HG03280 (cell line): ENCODE data around the gene FBN1.

ENCODE experiments used
- ATAC-seq: cut with Tn5 transposase; IDR thresholded peaks from one replicate; pipeline ENCODE4 v1.9.1; 2021; ENCODE audit warnings: mild to moderate bottlenecking, moderate library complexity; ENCODE audit not compliant: unreplicated experiment

The FBN1 gene

DNA sequence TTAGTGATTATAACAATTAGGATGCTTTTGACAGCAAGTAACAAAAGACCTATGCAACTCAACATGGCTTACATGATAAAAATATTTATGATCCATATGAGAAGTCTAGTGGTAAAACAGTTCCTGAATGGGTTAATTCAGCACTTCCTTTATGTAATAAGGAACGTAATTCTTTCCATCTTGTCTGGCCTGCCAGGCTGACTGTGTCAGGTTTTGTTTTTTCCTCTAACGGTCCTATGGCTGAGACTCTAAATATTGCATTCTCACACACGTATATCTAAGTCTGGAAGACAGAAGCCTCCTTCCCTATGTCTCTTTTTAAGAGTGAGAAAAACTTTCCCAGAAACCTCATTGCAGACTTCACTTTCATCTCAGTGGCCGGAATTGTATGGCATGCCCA is 263.6 kb downstream of the FBN1 start:
- no peak for ATAC-seq

DNA sequence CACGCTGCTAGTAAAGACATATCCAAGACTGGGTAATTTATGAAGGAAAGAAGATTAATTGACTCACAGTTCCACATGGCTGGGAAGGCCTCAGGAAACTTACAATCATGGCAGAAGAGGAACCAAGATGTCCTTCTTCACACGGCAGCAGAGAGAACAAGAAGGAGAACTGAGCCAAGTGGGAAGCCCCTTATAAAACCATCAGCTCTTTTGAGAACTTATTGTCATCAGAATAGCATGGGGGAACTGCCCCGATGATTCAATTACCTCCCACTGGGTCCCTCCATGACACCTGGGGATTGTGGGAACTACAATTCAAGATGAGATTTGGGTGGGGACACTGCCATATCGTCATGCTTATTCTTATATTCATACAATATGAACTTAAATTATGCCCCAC is 265.3 kb downstream of the FBN1 start:
- ATAC-seq: no peak

DNA sequence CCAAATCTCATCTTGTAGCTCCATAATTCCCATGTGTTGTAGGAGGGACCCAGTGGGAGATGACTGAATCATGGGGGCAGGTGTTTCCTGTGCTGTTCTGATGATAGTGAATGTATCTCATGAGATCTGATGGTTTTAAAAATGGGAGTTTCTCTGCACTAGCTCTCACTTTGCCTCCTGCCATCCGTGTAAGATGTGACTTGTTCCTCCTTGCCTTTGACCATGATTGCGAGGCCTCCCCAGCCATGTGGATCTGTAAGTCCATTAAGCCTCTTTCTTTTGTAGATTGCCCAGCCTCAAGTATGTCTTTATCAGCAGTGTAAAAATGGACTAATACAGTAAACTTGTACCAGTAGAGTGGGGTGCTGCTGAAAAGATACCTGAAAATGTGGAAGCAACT is 269.7 kb downstream of the FBN1 start:
- ATAC-seq: no peak

DNA sequence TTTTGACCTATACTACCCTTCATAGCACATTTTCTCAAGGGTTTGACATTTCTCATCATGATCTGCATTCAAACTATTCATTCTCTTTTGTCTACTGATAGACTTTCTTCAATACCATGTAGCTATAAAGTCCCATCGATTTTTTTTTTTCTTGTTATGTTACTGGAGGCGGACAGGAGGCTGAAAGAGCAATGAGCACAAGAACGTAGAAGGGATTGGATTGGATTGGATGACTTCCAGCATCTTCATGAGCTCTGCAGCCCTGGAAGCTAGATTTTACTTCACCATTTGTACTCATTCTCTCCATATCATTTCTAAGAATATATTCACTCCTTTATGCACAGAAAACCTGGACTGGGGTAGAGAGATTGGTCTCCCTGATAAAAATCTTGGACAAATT is 271.0 kb downstream of the FBN1 start:
- ATAC-seq: no peak

DNA sequence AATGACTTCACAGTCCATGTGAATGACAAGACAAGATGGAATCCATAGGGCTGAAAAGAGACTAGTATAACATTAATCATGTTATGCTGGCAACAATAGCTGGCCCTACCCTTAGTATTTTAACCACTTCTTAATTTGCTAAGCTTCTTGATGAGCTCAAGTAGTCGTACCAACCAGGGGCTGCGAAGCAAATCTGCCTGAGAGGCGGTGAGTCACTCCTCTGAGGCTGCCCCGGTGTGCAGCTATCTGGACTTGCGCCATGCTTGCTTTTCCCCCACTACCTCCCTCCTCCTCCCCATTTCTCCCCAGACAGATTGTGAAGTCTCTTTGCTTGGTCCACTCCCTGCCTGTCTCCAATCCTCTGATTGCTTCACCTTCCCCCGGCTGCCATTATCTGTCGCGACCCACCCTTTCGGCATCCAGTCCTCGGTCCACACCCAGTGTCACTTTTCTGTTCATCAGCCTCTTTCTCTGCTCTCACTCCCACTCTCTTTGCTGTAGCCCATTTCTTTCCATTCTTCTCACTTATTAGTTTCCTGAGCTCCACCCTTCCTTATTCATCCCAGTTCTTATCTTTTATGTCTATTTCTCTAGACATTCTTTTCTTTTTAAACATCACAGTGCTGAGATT is 271.6 kb downstream of the FBN1 start:
- ATAC-seq: no peak

DNA sequence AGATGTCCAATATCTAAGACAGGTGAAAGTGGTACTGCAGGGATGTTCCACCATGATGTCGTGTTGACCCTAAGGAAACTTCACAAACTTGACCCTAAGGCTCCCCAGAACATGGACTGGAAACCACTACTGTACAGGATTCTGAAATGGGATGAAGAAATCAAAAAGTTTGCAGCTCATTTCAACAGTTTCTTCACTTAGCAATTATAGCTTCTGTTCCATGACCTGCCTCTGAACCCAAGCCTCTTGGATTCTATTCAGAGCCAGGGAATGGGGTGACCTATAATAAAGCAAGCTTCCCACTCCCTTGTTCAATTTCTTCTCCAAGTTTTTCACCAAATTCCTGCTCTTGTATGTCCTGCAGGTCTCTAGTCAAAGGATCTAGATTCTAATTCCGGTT is 273.5 kb downstream of the FBN1 start:
- no peak for ATAC-seq

DNA sequence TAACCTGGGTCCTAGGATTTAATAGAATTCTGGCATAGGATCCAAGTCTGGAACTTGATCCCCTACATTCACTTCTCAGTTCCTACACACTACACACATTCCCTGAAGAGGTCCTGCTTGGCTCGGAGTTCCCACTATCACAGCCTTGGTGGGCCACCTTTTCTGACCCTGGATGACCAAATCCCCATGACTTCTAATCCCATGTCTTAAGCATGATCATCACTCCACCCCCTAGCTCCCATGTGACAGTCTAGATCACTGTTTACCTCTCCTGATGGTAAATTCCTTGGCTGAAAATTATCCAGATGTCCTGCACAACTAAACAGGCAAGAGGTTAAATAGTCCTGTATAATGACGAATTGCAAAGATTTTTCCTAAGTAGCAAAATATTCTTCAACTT is 274.0 kb downstream of the FBN1 start:
- no peak for ATAC-seq

DNA sequence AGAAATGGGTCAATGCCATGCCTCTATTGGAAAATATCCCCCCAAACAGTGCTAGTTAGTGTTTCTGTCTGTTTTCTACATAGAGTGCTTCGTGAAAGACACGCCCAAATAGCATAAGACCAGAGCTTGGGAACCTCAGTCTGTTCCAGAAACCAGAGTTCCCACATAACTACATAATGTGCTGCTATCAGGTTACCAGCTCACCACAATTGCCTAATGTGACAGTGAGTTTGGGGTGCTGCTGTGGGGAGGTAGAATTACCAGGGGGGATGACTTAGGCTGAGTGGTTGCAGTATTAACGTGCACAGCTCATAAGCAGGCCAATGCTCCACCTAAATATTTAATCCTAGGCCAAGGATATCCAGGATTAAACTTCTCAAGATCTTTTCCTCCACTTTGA is 275.0 kb downstream of the FBN1 start:
- ATAC-seq: no peak

DNA sequence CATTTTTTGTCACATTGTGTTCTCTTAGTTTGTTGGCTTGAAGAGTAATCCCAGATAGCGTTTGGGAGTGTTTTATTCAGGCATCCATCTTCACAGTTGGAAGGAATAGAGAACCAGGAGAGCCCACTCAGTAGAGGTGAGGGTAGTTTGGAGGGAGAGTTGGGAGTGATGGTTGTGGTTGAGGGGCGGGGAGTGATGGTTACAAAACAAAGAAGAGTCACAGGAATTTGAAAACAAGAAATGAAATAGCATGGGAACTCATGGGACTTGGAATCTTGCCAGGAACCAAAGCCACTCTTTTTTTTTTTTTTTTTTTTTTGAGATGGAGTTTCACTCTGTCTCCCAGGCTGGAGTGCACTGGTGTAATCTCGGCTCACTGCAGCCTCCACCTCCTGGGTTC is 278.0 kb downstream of the FBN1 start:
- ATAC-seq: no peak

DNA sequence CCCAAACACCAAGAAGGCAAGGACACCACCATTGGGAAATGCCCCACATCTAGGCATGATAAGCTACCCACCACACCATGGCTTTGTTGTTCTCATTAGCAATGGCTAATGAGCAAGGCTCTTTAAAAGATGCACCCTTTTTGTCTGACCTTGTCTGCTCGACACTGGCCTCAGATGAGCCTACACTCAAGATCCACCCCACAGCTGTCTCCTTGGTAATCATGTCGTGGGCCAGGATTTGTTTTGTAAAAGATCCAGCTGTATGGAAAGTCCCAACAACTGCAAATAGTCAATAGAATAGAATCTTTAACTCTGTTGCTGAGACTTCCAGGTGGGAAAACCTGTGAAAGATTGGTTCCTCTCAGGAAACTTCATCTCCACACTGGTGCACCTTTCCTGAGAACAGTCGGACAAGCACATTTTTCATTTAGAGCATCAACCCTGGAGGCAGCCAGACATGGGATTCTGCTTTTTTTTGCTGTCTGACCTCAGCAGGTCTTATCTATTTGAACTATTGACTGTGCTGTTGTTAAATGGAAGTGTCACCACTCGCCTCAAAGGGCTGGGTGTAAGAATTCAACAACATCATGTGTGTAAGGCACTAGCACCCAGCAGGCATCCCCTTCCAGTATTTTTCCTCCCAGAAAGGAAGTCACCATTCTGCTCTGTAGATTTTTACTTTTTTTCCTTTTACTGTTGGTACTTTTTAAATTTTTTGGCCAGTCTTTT is 278.8 kb downstream of the FBN1 start:
- no peak for ATAC-seq

DNA sequence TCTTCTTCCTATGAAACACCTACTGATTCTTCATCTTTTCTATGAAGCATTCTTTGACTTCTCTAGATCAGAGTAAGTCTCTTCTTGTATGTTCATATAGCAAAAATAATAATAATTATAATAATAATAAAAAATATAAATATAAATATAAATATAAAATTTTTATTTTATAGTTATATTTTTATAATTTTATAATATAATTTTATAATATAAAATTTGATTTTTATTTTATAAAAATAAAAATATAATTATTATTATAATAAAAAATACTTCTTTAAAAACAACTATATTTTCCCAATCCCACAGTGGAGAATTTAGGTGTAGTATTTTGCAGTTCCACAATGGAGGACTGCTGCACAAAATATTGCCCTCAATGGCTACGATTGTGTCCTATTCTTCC is 279.9 kb downstream of the FBN1 start:
- ATAC-seq: no peak

DNA sequence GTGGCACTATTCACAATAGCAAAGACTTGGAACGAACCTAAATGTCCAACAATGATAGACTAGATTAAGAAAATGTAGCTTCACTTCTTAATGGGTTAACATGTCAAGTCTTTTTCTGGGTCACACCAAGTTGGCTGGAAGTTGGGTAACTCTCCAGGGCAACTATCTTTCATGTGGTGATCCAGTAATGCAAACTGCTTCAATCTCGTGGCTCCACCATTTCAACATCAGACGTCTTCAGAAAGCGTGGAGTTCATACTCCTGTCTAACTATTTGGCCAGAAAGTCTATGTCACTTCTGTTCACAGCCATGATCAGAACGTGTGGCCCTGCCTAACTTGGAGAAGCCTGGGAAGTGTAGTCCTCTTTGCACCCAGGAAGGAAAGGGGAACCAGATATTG is 282.0 kb downstream of the FBN1 start:
- ATAC-seq: no peak

DNA sequence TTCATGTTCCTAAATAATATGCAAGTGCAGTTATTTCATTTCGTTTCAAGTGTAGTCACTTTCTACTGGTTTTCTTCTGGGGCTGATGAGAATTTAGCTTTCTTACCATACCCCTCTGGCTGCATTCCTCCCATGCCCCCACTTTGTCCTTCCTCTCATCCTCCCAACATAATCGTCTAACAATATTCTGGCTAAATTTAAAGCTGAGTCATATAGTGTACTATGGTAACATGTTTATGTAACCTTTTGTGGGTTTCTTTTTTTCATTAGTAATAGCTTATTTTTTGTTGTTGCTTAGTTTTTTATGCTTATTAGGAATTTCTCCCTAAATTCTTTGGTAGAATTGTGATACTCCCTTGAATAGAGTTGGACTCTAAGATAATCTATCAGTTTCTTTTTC is 283.8 kb downstream of the FBN1 start:
- no peak for ATAC-seq

DNA sequence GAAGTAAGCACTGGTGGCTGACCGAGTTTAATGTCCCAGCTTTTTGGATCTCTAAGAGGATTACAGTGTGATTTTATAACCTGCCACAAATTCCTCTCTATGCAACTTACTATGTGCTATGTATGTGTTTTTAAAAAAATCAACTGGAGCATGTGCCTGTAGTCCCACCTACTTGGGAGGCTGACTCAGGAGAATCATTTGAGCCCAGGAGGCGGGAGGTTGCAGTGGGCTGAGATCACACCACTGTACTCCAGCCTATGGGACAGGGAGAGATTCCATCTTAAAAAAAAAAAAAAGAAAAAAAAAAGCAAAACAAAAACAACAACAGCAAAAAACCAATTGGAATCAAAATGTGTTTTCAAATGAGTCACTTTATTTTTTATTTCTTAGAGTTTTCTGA is 284.7 kb downstream of the FBN1 start:
- no peak for ATAC-seq
